ENCODE data around the gene ZDHHC8.

Gene ZDHHC8

GRCh38 chr22:20111045-20111688 is 20.4 kb upstream of the ZDHHC8 start:
- TF ChIP-seq CTCF (IDR thresholded peaks at IDR 0.05; ENCODE audit: low read depth, low read length), result peak; percentile 46
- H3K4me3 ChIP-seq (replicated peaks in 1 of 2; ENCODE audit: low read depth in 2 of 2, low read length in 2 of 2), result no peak overlapping the region
- DNase-seq (ENCODE audit: low read depth in 2 of 2), result peak; percentile 30 to 42

GRCh38 chr22:20111689-20112622 is 19.6 kb upstream of the ZDHHC8 start:
- no peak for TF ChIP-seq CTCF (IDR thresholded peaks at IDR 0.05; ENCODE audit: low read depth, low read length)
- H3K4me3 ChIP-seq (replicated peaks in 1 of 2; ENCODE audit: low read depth in 2 of 2, low read length in 2 of 2), result no peak overlapping the region
- no peak for DNase-seq (ENCODE audit: low read depth in 2 of 2)

- TF ChIP-seq CTCF (IDR thresholded peaks at IDR 0.05; ENCODE audit: low read depth, low read length), result no peak
- no peak for DNase-seq (ENCODE audit: low read depth in 2 of 2)
- no peak overlapping the region for H3K4me3 ChIP-seq (replicated peaks in 1 of 2; ENCODE audit: low read depth in 2 of 2, low read length in 2 of 2)
Observed at GRCh38 chr22:20112623-20113511, 18.7 kb upstream of the ZDHHC8 start.

- TF ChIP-seq CTCF (IDR thresholded peaks at IDR 0.05; ENCODE audit: low read depth, low read length), result no peak
- no peak overlapping the region for H3K4me3 ChIP-seq (replicated peaks in 1 of 2; ENCODE audit: low read depth in 2 of 2, low read length in 2 of 2)
- DNase-seq (ENCODE audit: low read depth in 2 of 2), result no peak
Observed at GRCh38 chr22:20113551-20114310, 17.9 kb upstream of the ZDHHC8 start.

GRCh38 chr22:20114506-20115475 is 16.8 kb upstream of the ZDHHC8 start:
- DNase-seq (ENCODE audit: low read depth in 2 of 2), result no peak
- no peak for TF ChIP-seq CTCF (IDR thresholded peaks at IDR 0.05; ENCODE audit: low read depth, low read length)
- H3K4me3 ChIP-seq (replicated peaks in 1 of 2; ENCODE audit: low read depth in 2 of 2, low read length in 2 of 2), result no peak overlapping the region

Data from cardiac fibroblast (primary cell).